ENCODE results near the gene DENND5A. TPM values are rescaled to one million over a fixed set of nuclear protein-coding genes. Genes with fewer than 3 reads are reported as not detected.

Gene DENND5A
- total RNA-seq, 1 experiment from 2014 or later, result 136 TPM

DNA sequence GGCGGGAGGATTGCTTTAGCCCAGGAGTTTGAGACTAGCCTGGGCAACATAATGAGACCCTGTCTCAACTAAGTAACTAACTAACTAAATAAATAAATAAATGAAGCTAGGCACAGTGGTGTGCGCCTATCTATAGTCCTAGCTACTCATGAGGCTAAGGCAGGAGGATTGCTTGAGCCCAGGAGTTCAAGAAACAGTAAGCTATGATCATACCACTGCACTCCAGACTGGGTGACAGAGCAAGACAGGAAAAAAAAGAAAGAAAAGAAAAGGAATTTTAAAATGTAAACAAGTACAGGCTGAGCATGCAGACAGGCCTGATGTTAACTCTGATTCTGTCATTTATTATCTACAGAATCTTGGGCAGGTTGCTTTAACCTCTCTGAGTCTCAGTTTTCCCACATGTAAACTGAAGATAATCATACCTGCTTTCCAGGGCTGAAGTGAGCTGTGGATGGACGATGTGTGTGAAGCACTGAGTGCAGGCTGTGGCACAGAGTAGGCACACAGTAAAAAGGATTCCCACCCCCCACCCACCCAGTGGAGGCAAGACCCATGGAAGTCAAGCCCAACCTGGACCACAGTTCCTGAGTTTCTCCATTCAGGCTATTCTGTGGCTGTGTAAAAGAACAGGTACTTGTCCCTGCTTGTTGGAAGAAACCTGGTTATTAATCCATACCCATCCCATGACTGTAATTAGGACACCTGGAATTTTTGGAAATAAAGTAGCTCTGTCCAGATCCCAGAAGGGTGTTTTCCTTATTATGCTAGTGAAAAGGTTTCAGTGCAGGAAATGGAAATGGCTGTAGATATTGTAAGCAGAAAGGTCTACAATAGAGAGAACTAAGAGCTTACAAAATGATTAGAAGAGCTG lies 155.1 kb downstream of the DENND5A start:
- no peaks in the 10 kb centered on the region for H3K4me1 ChIP-seq (ENCODE audit: control insufficient read depth, insufficient read depth, low read length)
- ATAC-seq (peak; percentile 51; the same call in 1 of the 2 replicates), DNase-seq (ENCODE audit: low read depth, low spot score) (no peak)
- peaks cover 15% of the 10 kb centered on the region for H3K9me3 ChIP-seq (ENCODE audit: control insufficient read depth, insufficient read depth, low read depth, low read length)
- no TSS peak for BruUV-seq (replicated peaks)
- no peak overlapping the region for H3K27ac ChIP-seq (ENCODE audit: low read length)
- ChIA-PET CTCF (interaction anchor here (1.2 kb wide), 1 partner anchor 15 kb away, joined by 3 read pairs; no protein-coding TSS in a partner anchor), POLR2A (no interaction called here)
- TF ChIP-seq CTCF (IDR thresholded peaks at IDR 0.05), result no peak
- TF ChIP-seq TCF7L2 (IDR thresholded peaks at IDR 0.05; ENCODE audit: low read depth, low read length), result no peak
- TF ChIP-seq, protein P1, sequence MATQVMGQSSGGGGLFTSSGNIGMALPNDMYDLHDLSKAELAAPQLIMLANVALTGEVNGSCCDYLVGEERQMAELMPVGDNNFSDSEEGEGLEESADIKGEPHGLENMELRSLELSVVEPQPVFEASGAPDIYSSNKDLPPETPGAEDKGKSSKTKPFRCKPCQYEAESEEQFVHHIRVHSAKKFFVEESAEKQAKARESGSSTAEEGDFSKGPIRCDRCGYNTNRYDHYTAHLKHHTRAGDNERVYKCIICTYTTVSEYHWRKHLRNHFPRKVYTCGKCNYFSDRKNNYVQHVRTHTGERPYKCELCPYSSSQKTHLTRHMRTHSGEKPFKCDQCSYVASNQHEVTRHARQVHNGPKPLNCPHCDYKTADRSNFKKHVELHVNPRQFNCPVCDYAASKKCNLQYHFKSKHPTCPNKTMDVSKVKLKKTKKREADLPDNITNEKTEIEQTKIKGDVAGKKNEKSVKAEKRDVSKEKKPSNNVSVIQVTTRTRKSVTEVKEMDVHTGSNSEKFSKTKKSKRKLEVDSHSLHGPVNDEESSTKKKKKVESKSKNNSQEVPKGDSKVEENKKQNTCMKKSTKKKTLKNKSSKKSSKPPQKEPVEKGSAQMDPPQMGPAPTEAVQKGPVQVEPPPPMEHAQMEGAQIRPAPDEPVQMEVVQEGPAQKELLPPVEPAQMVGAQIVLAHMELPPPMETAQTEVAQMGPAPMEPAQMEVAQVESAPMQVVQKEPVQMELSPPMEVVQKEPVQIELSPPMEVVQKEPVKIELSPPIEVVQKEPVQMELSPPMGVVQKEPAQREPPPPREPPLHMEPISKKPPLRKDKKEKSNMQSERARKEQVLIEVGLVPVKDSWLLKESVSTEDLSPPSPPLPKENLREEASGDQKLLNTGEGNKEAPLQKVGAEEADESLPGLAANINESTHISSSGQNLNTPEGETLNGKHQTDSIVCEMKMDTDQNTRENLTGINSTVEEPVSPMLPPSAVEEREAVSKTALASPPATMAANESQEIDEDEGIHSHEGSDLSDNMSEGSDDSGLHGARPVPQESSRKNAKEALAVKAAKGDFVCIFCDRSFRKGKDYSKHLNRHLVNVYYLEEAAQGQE (IDR thresholded peaks at IDR 0.05; ENCODE audit: insufficient read depth in 1 of 2, low read depth in 2 of 2, low read length in 1 of 2), result no peak
- TF ChIP-seq SIN3A (IDR thresholded peaks at IDR 0.05; ENCODE audit: borderline replicate concordance, insufficient read depth, low read depth, low read length), result no peak
- TF ChIP-seq POLR2AphosphoS5 (IDR thresholded peaks at IDR 0.05; ENCODE audit: low read depth, low read length), result no peak
- no peak overlapping the region for H3K4me3 ChIP-seq (ENCODE audit: low read depth in 2 of 2, low read length in 2 of 2)
- H3K27me3 ChIP-seq (ENCODE audit: control insufficient read depth, insufficient read depth, low read length), result no peaks in the 10 kb centered on the region
- in situ Hi-C loops (cut with HindIII; ENCODE audit: low pct_unique_long_range_greater_than_20kb, low sequenced_read_pairs), result no loop called here
- intact Hi-C loops (cut with micrococcal nuclease; ENCODE audit: unreplicated experiment), result no loop called here
- no peaks in the 10 kb centered on the region for H3K36me3 ChIP-seq (ENCODE audit: control insufficient read depth, insufficient read depth, low read length)

DNA sequence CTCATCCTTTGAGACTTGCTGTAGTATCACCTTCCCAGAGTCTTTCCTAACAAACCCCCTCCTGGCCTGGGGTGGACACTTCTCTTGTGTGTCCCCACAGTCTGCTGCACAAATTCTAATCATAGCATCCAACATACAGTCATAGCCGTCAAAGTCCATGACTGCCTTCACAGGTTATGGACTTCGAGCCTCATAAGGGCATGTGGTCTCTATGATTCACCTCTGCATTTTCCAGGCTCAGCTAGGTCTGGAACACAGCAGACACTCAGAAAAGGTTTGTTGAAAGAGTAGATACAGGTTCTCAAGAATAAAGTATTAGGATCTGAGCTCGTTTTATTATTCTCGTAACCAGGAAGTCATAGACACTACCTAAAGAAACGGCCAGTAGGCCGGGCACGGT lies 160.6 kb downstream of the DENND5A start:
- H3K36me3 ChIP-seq (ENCODE audit: control insufficient read depth, insufficient read depth, low read length), result no peaks in the 10 kb centered on the region
- CTCF ChIA-PET, result no interaction called here
- intact Hi-C loops (cut with micrococcal nuclease; ENCODE audit: unreplicated experiment), result no loop called here
- ATAC-seq (no peak), DNase-seq (ENCODE audit: low read depth, low spot score) (no peak)
- no peaks in the 10 kb centered on the region for H3K9me3 ChIP-seq (ENCODE audit: control insufficient read depth, insufficient read depth, low read depth, low read length)
- H3K27me3 ChIP-seq (ENCODE audit: control insufficient read depth, insufficient read depth, low read length), result no peaks in the 10 kb centered on the region
- no peaks in the 10 kb centered on the region for H3K4me1 ChIP-seq (ENCODE audit: control insufficient read depth, insufficient read depth, low read length)
- H3K27ac ChIP-seq (ENCODE audit: low read length), result no peak overlapping the region
- no peak overlapping the region for H3K4me3 ChIP-seq (ENCODE audit: low read depth in 2 of 2, low read length in 2 of 2)
- in situ Hi-C loops (cut with HindIII; ENCODE audit: low pct_unique_long_range_greater_than_20kb, low sequenced_read_pairs), result no loop called here
- BruUV-seq (replicated peaks), result no TSS peak
- POLR2A ChIA-PET, result no interaction called here
- TF ChIP-seq CTCF (IDR thresholded peaks at IDR 0.05), result no peak
- TF ChIP-seq, protein P1 (IDR thresholded peaks at IDR 0.05; ENCODE audit: insufficient read depth in 1 of 2, low read depth in 2 of 2, low read length in 1 of 2), result no peak
- TF ChIP-seq TCF7L2 (IDR thresholded peaks at IDR 0.05; ENCODE audit: low read depth, low read length), result no peak
- TF ChIP-seq POLR2AphosphoS5 (IDR thresholded peaks at IDR 0.05; ENCODE audit: low read depth, low read length), result no peak
- no peak for TF ChIP-seq SIN3A (IDR thresholded peaks at IDR 0.05; ENCODE audit: borderline replicate concordance, insufficient read depth, low read depth, low read length)

Measured in Panc1 (cell line).